Neural progenitor cell (in vitro differentiated cells): Measurements from ENCODE around the gene SMG9.

Experiments used
- CTCF ChIP-seq: fragments of 200-600 bp; sonication (generic); IDR thresholded peaks from 2 replicates; pipeline ENCODE4 v1.5.1; 2017; ENCODE audit warnings: antibody characterized with exemption, mild to moderate bottlenecking
- EZH2 ChIP-seq: fragments of 200-600 bp; sonication (generic); IDR thresholded peaks from 2 replicates; pipeline ENCODE4 v1.6.1; 2017; ENCODE audit warnings: antibody characterized with exemption, mild to moderate bottlenecking, moderate library complexity

- TF ChIP-seq CTCF, result no peak
- TF ChIP-seq EZH2, result no peak
Observed at GRCh38 chr19:43694553-43694952, 60.2 kb downstream of the SMG9 start.
